Stimulated activated CD4-positive, alpha-beta T cell treated with anti-CD3 and anti-CD28 coated beads, TNF-alpha, amount 100 ng/mL, for 1 hour (primary cell): ENCODE measurements around the gene ITPR2.

Source experiments
- DNase-seq, 3 donors: peaks; one replicate each; pipeline ENCODE4 v3.0.0-alpha.2; 2020; ENCODE audit warnings: low read depth in 3 of 3, low spot score in 1 of 3

ITPR2 gene

GRCh38 chr12:26425587-26426260 lies 407.3 kb downstream of the ITPR2 start:
- DNase-seq = no peak

GRCh38 chr12:26422839-26423398 lies 410.1 kb downstream of the ITPR2 start:
- DNase-seq = no peak

GRCh38 chr12:26416550-26416949 lies 416.4 kb downstream of the ITPR2 start:
- no peak for DNase-seq

- no peak for DNase-seq
Observed at GRCh38 chr12:26410689-26411088, 422.3 kb downstream of the ITPR2 start.

GRCh38 chr12:26406813-26407212 lies 426.2 kb downstream of the ITPR2 start:
- DNase-seq = no peak

GRCh38 chr12:26406391-26406790 lies 426.6 kb downstream of the ITPR2 start:
- no peak for DNase-seq

- no peak for DNase-seq
Observed at GRCh38 chr12:26403601-26404000, 429.4 kb downstream of the ITPR2 start.

- DNase-seq = no peak
Observed at GRCh38 chr12:26402648-26403047, 430.3 kb downstream of the ITPR2 start.

GRCh38 chr12:26401874-26402273 lies 431.1 kb downstream of the ITPR2 start:
- DNase-seq = no peak

- DNase-seq = no peak
Observed at GRCh38 chr12:26400627-26401026, 432.4 kb downstream of the ITPR2 start.

- DNase-seq = no peak
Observed at GRCh38 chr12:26399381-26399780, 433.6 kb downstream of the ITPR2 start.

GRCh38 chr12:26396402-26396801 lies 436.6 kb downstream of the ITPR2 start:
- no peak for DNase-seq

GRCh38 chr12:26389343-26389742 lies 443.7 kb downstream of the ITPR2 start:
- DNase-seq = no peak

GRCh38 chr12:26384536-26384935 lies 448.5 kb downstream of the ITPR2 start:
- DNase-seq = no peak

- DNase-seq = no peak
Observed at GRCh38 chr12:26383041-26383440, 450.0 kb downstream of the ITPR2 start.

- no peak for DNase-seq
Observed at GRCh38 chr12:26380897-26381296, 452.1 kb downstream of the ITPR2 start.

- DNase-seq = no peak
Observed at GRCh38 chr12:26379777-26380467, 453.1 kb downstream of the ITPR2 start.

- no peak for DNase-seq
Observed at GRCh38 chr12:26378711-26379110, 454.3 kb downstream of the ITPR2 start.

GRCh38 chr12:26374934-26375680 lies 457.9 kb downstream of the ITPR2 start:
- no peak for DNase-seq

GRCh38 chr12:26373606-26374495 lies 459.1 kb downstream of the ITPR2 start:
- DNase-seq = no peak

- DNase-seq = no peak
Observed at GRCh38 chr12:26372866-26373265, 460.1 kb downstream of the ITPR2 start.
